HG03520 (cell line): ENCODE measurements around the gene PSMB2.
"Not testable (repeated sequence)": the region's sequence is repeated elsewhere in the genome, so short reads cannot be mapped to it uniquely, and the experiment has no call there.

Experiments used
- ATAC-seq: cut with Tn5 transposase; IDR thresholded peaks from one replicate; pipeline ENCODE4 v1.9.1; 2021; ENCODE audit warnings: mild to moderate bottlenecking, moderate library complexity; ENCODE audit not compliant: unreplicated experiment

PSMB2 gene

DNA sequence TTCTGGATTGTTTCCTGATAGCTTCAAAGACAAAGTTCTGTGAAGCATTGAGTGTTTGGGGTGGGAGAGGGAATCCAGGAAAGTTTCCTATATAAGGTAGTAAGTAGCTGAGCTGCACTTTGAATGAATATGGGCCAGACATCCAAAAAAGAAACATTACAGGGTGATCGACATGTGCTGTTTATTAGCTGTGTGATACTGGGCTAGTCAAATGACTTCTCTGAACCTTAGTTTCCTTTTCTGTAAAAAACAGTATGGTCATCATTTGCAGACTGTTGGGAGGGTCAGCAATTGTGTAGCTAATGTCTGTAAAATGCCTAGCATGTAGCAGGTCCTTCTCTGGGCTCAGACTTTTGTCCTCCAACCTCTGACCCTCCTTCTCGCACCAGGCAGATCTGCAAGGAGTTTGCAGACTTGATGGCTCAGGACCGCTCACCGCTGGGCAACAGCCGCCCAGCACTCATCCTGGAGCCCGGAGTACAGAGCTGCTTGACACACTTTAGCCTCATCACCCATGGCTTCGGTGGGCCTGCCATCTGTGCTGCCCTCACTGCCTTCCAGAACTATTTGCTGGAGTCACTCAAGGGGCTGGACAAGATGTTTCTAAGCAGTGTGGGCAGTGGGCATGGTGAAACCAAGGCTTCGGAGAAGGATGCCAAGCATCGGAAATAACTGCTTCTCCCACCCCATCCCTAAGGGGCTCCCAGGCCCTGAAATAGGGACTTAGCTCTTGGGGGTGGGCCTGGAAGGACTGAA lies 47.1 kb downstream of the PSMB2 start:
- ATAC-seq: no peak

- no peak for ATAC-seq
Measured at GRCh38 chr1:35592991-35593769, 48.1 kb downstream of the PSMB2 start.

GRCh38 chr1:35591211-35591610 lies 50.1 kb downstream of the PSMB2 start:
- no peak for ATAC-seq

GRCh38 chr1:35590476-35591040 lies 50.8 kb downstream of the PSMB2 start:
- no peak for ATAC-seq

DNA sequence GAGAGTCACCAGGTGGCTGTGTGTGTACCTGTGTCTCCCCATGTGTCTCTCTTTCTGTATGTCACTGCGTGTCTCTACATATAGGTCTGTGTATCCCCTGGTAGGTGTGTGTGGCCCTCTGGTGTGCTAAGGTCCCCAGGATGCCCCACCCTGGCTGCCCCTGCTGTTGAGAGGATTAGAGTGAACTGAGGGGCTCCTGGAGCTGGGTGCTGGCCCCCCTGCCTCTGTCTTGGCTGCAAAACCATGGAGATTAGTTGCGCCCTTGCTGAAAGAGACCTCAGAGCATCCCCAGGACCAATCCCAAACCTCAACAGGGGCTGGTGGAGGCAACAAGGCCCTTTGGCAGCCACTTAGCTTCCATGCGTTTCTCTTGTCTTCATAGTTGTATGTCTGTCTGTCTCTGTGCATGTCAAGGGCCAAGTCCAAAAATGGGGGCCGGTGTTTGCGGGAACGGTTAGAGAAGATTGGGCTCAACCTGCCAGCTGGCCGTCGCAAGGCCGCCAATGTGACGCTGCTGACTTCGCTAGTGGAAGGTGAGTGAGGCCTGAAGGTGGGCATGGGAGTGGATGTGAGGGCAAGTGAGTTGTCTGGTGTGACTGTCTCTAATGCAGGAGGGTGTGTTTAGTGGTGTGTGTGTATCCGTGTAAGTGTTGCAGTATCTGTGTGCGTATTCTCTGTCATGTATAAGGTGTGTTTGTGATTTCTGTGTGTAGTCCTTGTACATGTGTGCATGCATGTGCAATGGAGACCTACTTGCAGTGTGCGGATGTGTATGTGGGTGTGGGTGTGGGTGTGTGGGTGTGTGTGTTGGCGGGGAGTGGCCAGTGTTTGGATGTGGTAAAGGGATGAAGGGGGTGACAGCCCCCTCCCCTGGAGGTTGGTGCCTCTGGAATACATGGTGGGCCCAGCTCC lies 51.6 kb downstream of the PSMB2 start:
- no peak for ATAC-seq

DNA sequence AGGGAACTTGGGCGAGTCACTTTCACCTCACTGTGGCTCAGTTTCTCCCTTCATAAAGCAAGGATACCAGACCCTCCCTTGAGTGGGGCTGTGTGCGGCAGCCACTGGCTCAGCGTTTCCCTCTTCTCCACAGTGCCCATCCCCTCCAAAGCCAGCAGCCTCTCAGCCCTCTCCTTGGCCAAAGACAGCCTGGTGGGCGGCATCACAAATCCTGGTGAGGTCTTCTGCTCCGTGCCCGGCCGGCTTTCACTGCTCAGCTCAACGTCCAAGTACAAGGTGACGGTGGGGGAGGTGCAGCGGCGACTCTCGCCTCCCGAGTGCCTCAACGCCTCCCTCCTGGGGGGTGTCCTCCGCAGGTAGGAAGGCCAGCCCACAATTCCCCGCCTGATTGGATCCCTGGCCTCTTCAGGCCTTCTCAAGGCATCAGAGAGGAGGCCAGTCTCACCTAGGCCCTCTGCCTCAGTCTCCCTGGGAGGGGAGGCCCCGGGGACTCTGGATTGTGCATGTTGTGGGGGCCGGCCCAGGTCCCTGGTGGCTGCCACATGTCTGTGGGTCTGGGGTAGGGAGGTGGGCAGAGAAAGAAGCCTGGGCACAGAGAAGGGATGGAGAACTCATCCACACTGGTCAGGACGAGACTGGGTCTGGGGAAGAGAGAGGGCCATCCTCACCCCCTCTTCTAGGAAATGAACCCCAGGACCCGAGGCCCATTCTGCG lies 53.0 kb downstream of the PSMB2 start:
- no peak for ATAC-seq

DNA sequence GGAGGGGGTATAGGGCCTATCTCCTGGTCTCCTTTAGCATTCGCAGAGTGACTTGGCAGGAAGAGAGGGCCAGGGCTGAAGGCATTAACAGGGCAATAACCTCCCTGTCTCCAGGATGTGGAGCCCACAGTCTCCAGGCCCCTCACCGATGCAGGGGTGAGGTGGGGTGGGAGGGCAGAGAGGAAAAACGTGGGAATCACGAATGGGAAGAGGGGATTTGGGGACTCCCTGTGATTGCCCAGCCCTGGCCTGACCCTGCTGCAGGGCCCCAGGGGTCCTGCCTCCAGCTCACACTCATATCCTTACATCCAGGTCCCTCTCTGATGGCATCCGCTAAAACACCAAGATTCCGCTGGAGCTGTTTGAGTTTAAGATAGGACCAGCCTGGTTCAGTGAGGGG lies 53.6 kb downstream of the PSMB2 start:
- ATAC-seq: no peak

DNA sequence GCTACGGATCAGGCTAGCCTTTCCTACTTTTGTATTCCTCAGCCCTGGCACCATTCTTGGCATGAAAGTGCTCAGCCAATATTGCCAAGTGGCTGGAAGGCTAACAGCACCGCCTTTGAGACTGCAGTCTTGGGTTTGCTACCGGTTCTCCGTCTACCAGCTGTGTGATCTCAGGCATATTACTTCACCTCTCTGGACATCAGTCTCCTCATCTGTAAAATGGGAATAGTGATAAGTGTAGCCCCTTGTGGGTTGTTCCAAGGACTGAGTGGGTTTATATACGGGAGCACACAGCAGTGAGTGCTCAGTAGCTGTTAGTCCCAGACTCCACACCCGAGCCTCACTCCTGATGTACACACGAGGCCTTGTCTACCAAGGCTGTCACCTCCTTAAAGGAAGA lies 54.5 kb downstream of the PSMB2 start:
- ATAC-seq: no peak

DNA sequence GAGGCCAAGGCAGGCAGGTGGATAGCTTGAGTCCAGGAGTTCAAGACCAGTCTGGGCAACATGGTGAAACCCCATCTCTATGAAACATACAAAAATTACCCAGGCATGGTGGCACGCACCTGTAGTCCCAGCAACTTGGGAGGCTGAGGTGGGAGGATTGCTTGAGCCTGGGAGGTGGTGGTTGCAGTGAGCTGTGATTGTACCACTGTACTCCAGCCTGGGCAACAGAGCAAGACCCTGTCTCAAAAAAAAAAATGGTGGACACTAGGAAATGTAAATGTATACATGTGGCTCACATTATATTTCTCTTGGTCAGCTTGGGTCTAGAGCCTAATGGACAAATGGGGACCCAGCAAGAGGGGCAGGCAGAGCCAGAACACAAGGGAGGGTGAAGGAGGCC lies 55.5 kb downstream of the PSMB2 start:
- ATAC-seq: not testable (repeated sequence)

DNA sequence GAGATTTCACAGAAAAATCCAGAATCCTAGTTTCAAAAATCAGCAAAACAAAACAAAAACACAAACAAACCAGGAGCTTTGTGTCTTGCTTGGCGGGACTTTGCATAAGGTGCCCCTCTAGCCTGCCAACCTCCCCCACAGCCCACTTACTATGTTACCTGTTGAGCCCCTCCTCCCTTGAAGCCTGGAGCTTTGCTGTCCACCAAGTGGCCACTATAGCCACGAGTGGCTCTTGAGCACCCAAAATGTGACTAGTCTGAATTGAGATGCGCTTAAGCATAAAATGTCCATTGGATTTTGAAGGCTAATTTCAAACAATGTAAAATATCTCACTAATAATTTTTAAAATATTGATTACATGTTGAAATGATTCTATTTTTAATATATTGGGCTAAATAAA lies 56.0 kb downstream of the PSMB2 start:
- ATAC-seq: no peak

DNA sequence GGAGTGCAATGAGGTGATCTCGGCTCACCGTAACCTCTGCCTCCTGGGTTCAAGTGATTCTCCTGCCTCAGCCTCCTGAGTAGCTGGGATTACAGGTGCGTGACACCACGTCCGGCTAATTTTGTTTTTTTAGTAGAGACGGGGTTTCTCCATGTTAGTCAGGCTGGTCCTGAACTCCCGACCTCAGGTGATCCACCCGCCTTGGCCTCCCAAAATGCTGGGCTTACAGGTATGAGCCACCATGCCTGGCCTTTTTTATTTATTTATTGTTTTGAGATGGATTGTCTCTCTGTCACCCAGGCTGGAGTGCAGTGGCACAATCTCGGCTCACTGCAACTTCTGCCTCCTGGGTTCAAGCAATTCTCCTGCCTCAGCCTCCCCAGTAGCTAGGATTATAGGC lies 59.7 kb downstream of the PSMB2 start:
- ATAC-seq: not testable (repeated sequence)

DNA sequence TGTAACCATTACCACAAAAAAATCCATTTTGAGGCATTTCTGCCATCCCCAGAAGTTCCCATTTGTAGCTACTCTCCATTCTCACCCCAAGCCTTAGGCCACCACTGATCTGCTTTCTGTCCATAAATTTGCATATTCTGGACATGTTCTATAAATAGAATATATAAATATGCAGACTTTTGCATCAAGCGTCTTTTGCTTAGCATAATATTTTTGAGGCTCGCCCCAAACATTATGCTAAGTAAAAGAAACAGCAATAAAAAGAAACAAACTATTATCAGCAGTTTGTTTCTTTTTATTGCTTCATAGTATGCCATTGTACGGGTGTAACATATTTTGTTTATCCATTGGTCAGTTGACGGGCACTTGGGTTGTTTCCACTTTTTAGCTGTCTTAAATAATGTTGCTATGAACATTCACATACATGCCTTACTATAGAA lies 60.4 kb downstream of the PSMB2 start:
- no peak for ATAC-seq

DNA sequence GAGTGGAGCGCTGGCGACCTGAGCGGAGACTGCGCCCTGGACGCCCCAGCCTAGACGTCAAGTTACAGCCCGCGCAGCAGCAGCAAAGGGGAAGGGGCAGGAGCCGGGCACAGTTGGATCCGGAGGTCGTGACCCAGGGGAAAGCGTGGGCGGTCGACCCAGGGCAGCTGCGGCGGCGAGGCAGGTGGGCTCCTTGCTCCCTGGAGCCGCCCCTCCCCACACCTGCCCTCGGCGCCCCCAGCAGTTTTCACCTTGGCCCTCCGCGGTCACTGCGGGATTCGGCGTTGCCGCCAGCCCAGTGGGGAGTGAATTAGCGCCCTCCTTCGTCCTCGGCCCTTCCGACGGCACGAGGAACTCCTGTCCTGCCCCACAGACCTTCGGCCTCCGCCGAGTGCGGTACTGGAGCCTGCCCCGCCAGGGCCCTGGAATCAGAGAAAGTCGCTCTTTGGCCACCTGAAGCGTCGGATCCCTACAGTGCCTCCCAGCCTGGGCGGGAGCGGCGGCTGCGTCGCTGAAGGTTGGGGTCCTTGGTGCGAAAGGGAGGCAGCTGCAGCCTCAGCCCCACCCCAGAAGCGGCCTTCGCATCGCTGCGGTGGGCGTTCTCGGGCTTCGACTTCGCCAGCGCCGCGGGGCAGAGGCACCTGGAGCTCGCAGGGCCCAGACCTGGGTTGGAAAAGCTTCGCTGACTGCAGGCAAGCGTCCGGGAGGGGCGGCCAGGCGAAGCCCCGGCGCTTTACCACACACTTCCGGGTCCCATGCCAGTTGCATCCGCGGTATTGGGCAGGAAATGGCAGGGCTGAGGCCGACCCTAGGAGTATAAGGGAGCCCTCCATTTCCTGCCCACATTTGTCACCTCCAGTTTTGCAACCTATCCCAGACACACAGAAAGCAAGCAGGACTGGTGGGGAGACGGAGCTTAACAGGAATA lies 64.0 kb downstream of the PSMB2 start:
- peak; percentile 51 for ATAC-seq

DNA sequence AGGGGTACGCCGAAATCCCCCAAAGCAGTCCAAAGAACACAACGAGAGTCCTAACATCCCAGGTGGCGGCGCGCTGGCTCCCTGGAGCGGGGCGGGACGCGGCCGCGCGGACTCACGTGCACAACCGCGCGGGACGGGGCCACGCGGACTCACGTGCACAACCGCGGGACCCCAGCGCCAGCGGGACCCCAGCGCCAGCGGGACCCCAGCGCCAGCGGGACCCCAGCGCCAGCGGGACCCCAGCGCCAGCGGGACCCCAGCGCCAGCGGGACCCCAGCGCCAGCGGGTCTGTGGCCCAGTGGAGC lies 64.6 kb downstream of the PSMB2 start:
- ATAC-seq: not testable (repeated sequence)

DNA sequence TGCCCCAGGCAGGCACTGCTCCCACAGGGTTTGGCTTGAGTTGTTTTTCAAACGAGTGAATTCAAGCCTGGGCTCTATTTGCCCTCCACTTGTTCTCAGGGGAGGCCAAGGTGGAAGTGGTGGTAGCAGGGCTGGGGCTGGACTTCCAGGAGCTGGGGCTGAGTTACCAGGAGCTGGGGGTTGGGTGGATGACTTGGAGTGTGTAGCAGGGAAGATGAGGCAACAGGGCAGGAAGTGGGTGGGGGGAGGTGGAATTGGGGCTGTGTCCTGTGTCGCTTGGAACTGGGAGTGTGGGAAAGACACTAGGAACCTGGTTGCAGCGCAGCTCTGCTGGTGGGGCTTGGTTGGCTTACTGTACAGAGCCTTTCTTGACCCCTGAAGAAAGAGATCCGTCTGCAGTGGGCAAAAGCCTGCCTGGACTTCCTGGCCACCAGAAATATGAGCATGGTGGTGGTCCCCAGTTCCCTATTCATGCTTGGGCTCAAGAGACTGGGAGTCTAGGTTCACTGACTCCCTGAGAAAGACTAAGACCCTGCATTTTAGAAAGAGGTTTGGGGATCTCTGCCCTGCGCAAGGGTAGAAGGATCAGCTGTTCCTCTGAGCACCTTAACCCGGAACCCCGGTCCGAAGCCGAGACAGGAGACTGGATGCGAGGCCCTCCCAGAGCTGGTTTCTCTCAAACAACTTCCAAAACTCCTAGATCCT lies 65.1 kb downstream of the PSMB2 start:
- no peak for ATAC-seq

- no peak for ATAC-seq
Measured at GRCh38 chr1:35575416-35575958, 65.8 kb downstream of the PSMB2 start.

DNA sequence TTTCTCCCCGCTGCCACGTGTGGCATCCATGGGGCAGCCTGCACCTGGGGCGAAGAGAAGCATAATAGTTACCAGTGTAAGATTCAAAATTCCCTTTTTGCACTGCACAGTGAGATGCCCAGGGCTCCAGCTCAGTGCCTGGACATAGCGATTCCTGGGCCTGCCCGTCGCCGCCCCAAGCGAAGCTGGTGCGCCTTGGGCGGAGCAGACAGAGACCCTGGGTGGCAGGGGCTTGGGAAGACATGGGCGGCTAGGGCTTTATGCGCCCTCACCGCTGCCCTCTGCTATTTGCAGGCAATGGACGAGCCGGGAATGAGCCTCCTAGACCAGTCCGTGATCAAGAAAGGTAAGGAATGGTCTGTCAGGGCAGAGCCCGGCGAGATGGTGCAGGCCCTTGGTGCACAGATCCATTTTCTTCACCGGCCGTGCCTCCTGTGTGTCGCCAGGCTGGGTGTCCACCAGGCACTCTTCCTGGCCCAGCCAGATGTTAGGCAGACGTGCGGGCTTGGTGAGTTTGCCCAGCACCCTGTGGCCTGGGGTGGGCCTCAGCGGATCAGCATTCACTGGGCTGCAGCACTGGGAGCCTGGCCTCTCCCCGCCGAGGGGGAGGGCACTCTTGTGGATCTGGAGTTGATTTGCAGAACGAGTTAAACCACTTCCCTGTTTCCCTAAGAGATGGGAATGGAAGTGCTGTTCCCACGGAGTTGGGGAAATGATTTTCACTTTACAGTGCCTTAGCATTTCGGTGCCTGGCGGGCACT lies 66.5 kb downstream of the PSMB2 start:
- no peak for ATAC-seq

GRCh38 chr1:35574125-35574654 lies 67.1 kb downstream of the PSMB2 start:
- ATAC-seq: no peak
